ENCODE results near the gene MEGF6.

Gene MEGF6

DNA sequence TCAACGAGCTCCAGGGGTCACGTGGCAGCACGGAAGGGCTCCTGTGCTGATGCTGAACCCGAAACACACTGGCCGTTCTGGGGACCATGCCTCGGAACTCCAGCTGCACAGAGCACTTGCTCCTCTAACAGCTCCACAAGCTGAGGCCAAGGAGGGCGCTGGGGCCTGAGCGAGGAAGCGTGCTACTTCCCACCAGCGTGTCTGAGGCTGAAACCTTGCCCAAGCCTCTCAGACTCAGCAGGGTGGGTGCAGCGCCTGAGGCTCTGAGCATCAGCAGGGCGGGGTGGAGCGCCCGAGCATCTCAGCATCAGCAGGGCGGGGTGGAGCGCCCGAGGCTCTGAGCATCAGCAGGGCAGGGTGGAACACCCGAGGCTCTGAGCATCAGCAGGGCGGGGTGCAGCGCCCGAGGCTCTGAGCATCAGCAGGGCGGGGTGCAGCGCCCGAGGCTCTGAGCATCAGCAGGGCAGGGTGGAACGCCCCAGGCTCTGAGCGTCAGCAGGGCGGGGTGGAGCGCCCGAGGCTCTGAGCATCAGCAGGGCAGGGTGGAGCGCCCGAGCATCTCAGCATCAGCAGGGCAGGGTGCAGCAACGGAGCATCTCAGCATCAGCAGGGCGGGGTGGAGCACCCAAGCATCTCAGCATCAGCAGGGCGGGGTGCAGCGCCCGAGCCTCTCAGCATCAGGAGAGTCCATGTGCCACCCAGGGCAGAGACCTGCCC, 29.0 kb upstream of the MEGF6 start:
- TF ChIP-seq, protein P1, sequence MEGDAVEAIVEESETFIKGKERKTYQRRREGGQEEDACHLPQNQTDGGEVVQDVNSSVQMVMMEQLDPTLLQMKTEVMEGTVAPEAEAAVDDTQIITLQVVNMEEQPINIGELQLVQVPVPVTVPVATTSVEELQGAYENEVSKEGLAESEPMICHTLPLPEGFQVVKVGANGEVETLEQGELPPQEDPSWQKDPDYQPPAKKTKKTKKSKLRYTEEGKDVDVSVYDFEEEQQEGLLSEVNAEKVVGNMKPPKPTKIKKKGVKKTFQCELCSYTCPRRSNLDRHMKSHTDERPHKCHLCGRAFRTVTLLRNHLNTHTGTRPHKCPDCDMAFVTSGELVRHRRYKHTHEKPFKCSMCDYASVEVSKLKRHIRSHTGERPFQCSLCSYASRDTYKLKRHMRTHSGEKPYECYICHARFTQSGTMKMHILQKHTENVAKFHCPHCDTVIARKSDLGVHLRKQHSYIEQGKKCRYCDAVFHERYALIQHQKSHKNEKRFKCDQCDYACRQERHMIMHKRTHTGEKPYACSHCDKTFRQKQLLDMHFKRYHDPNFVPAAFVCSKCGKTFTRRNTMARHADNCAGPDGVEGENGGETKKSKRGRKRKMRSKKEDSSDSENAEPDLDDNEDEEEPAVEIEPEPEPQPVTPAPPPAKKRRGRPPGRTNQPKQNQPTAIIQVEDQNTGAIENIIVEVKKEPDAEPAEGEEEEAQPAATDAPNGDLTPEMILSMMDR (IDR thresholded peaks at IDR 0.05; ENCODE audit: insufficient read depth, low read length, missing control alignments): no peak
- H3K4me3 ChIP-seq (ENCODE audit: low read depth, low read length): no peak overlapping the region
- no peak for DNase-seq (ENCODE audit: low read depth, low spot score)
- ChIA-PET CTCF (interaction anchor here (1.1 to 1.3 kb wide), 2 partner anchors 9 to 16 kb away, joined by 4 read pairs; partner anchors contain the start of gene WRAP73), POLR2A (no interaction called here)

DNA sequence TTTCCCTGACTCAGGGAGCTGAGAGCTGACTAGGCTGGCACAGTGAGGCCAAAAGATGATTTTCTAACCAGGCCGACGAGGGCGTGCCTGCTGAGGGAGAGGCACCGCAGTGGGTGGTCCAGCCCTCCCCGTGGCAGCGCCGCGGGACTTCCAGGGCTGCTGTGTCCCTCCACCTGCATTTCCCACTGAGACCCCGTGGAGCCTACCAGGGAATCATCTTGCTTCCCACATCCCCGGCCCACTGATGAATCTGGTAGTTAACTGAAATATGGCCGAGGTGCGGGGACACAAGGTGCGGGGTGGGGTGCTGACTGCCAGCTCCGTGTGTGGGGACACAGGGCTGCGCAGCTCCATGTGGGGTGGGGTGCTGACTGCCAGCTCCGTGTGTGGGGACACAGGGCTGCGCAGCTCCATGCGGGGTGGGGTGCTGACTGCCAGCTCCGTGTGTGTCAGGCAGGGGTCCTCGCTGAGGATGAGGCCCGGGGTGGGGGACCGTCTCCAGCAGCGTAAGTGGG, 28.1 kb upstream of the MEGF6 start:
- ChIA-PET POLR2A (no interaction called here), CTCF (interaction anchor here (1.1 to 1.4 kb wide), 3 partner anchors 10 to 18 kb away, joined by 3 to 4 read pairs (median 4); partner anchors contain the start of gene WRAP73)
- DNase-seq (ENCODE audit: low read depth, low spot score): no peak

DNA sequence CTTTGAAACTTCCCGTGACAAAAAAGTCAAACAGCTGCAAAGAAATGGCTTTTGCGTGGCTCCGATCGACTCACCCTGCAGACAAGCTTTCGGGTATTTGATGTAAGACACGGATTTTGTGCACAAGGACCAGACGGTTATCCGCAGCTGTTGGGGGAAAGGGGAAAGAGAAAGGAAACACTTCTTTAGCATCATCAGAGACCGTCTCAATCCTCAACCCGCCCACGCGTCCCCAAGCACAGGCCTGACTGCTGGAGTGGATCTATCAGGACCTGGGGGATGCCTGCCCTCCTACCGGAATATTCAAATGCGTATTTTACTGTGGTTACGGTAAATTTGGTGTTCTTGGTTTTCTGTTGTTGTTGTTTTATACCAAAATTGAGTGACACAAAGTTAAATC, 27.4 kb upstream of the MEGF6 start:
- no peak overlapping the region for H3K4me3 ChIP-seq (ENCODE audit: low read depth, low read length)
- ChIA-PET CTCF (interaction anchor here (1.4 kb wide), 1 partner anchor 17 kb away, joined by 3 read pairs; no protein-coding TSS in a partner anchor), POLR2A (no interaction called here)
- DNase-seq (ENCODE audit: low read depth, low spot score): no peak
- TF ChIP-seq, protein P1 (IDR thresholded peaks at IDR 0.05; ENCODE audit: insufficient read depth, low read length, missing control alignments): no peak

More for the DNA sequence above, 28.1 kb upstream of the MEGF6 start:
- TF ChIP-seq, protein P1 (IDR thresholded peaks at IDR 0.05; ENCODE audit: insufficient read depth, low read length, missing control alignments): no peak
- no peak overlapping the region for H3K4me3 ChIP-seq (ENCODE audit: low read depth, low read length)

DNA sequence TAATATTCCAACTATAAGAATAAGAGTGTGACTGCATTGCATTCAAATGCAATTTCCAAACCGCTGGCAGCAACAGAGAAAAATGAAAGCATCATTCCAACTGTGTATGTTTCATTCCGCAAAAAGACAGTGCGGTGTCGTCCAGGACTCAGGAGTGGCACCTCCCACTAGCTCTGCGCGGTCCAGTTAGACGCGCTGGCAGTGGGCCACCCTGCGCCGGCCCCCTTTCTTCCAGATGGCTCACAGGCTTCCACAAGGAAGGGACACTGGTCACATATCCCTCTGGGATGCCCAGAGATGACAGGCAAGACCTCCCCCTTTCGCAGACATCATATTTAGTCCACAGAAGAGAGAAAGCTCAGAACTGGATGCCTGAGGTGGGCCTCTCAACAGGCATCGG, 26.7 kb upstream of the MEGF6 start:
- TF ChIP-seq, protein P1 (IDR thresholded peaks at IDR 0.05; ENCODE audit: insufficient read depth, low read length, missing control alignments): no peak
- CTCF ChIA-PET: interaction anchor here (1.3 to 1.6 kb wide), 4 partner anchors 16 to 185 kb away, joined by 3 to 6 read pairs (median 4); no protein-coding TSS in a partner anchor
- POLR2A ChIA-PET: no interaction called here
- no peak for DNase-seq (ENCODE audit: low read depth, low spot score)
- no peak overlapping the region for H3K4me3 ChIP-seq (ENCODE audit: low read depth, low read length)

DNA sequence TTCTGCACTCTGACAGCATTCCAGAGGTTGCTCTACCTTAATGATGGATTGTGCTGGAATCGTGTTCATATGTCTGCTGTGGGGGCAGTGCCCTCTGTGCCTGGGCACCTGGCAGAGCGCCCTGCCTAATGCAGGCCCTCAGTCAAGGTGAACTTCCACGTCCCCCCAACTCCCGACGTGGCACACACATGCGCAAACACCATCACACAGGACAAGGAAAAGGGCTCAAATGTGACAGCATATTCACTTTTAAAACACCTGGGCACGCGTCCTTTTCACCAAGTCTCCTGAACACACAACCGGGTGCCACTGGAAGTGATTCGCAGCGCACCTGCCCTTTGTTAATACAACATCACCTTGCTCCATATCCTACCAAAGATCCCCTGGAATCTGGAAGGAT, 25.2 kb upstream of the MEGF6 start:
- DNase-seq (ENCODE audit: low read depth, low spot score): no peak
- TF ChIP-seq, protein P1 (IDR thresholded peaks at IDR 0.05; ENCODE audit: insufficient read depth, low read length, missing control alignments): no peak
- no peak overlapping the region for H3K4me3 ChIP-seq (ENCODE audit: low read depth, low read length)
- CTCF ChIA-PET: interaction anchor here (1.4 to 1.6 kb wide), 2 partner anchors 14 to 17 kb away, joined by 4 to 6 read pairs; no protein-coding TSS in a partner anchor
- POLR2A ChIA-PET: no interaction called here

DNA sequence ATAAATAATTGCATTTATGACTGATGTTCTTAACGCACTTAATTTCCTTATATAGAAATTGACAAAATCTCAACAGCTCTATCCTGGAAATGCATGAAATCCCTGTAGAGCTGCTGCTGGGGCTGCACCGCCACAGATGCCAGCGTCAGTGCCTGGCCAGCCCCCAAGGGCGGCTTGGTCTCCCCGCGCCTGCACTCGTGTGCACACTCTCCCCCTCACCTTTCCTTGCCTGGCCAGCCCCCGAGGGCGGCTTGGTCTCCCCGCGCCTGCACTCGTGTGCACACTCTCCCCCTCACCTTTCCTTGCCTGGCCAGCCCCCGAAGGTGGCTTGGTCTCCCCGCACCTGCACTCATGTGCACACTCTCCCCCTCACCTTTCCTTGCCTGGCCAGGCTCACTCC, 24.8 kb upstream of the MEGF6 start:
- POLR2A ChIA-PET: no interaction called here

More for the DNA sequence above, 24.8 kb upstream of the MEGF6 start:
- CTCF ChIA-PET: interaction anchor here (1.4 to 1.6 kb wide), 3 partner anchors 14 to 17 kb away, joined by 4 to 12 read pairs (median 6); no protein-coding TSS in a partner anchor
- TF ChIP-seq, protein P1 (IDR thresholded peaks at IDR 0.05; ENCODE audit: insufficient read depth, low read length, missing control alignments): no peak
- DNase-seq (ENCODE audit: low read depth, low spot score): no peak
- no peak overlapping the region for H3K4me3 ChIP-seq (ENCODE audit: low read depth, low read length)

All from AG04449 (cell line).